HCT116 (cell line): ENCODE measurements around the gene GATAD2A.

ENCODE experiments used
- CTCF ChIP-seq, 3 experiments: fragments of 200-600 bp in 1 of 3; sonication (generic) in 1 of 3; IDR thresholded peaks in 2 of 3; conservative IDR thresholded peaks in 1 of 3; 2 replicates each; pipeline ENCODE4 v1.5.1; 2012 to 2017; ENCODE audit warnings: low read depth in 2 of 3, low read length in 2 of 3, antibody characterized with exemption in 1 of 3, borderline replicate concordance in 1 of 3, control low read depth in 1 of 3, mild to moderate bottlenecking in 1 of 3, mixed read lengths in 1 of 3, mixed run types in 1 of 3, moderate library complexity in 1 of 3; ENCODE audit not compliant: insufficient read depth in 1 of 3
- EGR1 ChIP-seq: IDR thresholded peaks from 2 replicates; pipeline ENCODE4 v1.6.1; 2012; ENCODE audit warnings: low read depth
- ELF1 ChIP-seq: IDR thresholded peaks from 2 replicates; pipeline ENCODE4 v1.6.1; 2012; ENCODE audit warnings: low read depth, borderline replicate concordance
- EZH2 ChIP-seq: fragments of 200-600 bp; sonication (generic); IDR thresholded peaks from 2 replicates; pipeline ENCODE4 v1.6.1; 2017; ENCODE audit warnings: antibody characterized with exemption, mixed run types
- EZH2phosphoT487 ChIP-seq: fragments of 200-600 bp; IDR thresholded peaks from 2 replicates; pipeline ENCODE4 v1.6.1; 2018; ENCODE audit warnings: antibody characterized with exemption, borderline replicate concordance
- MAX ChIP-seq: IDR thresholded peaks from 2 replicates; pipeline ENCODE4 v1.6.1; 2012
- POLR2A ChIP-seq: IDR thresholded peaks from 2 replicates; pipeline ENCODE4 v1.7.0; 2011; ENCODE audit warnings: borderline replicate concordance; ENCODE audit not compliant: insufficient read depth, insufficient read length; ENCODE audit errors: extremely low read depth
- POLR2AphosphoS5 ChIP-seq: IDR thresholded peaks from 2 replicates; pipeline ENCODE4 v1.6.1; 2011; ENCODE audit warnings: mild to moderate bottlenecking, low read depth, low read length, moderate library complexity
- SIN3A ChIP-seq: IDR thresholded peaks from 2 replicates; pipeline ENCODE4 v1.6.1; 2012; ENCODE audit warnings: low read depth
- SP1 ChIP-seq: IDR thresholded peaks from 2 replicates; pipeline ENCODE4 v1.6.1; 2012; ENCODE audit warnings: low read depth
- TCF7L2 ChIP-seq: IDR thresholded peaks from 2 replicates; pipeline ENCODE4 v1.7.0; 2011; ENCODE audit warnings: borderline replicate concordance, inconsistent platforms; ENCODE audit not compliant: insufficient read depth, insufficient read length; ENCODE audit errors: extremely low read depth
- YY1 ChIP-seq: IDR thresholded peaks from 2 replicates; pipeline ENCODE4 v1.6.1; 2011; ENCODE audit warnings: low read length, low read depth, moderate library complexity, mild to moderate bottlenecking; ENCODE audit not compliant: insufficient replicate concordance; ENCODE audit errors: extremely low read depth
- ZNF274 ChIP-seq: fragments of 200-500 bp; sonication (Bioruptor generic); IDR thresholded peaks from 2 replicates; pipeline ENCODE4 v1.6.1; 2014; ENCODE audit warnings: mild to moderate bottlenecking, low read depth, low read length, inconsistent platforms
- TF ChIP-seq, protein P1 (sequence below): IDR thresholded peaks from 2 replicates; pipeline ENCODE4 v1.6.1; 2012; ENCODE audit warnings: low read depth

DNA sequence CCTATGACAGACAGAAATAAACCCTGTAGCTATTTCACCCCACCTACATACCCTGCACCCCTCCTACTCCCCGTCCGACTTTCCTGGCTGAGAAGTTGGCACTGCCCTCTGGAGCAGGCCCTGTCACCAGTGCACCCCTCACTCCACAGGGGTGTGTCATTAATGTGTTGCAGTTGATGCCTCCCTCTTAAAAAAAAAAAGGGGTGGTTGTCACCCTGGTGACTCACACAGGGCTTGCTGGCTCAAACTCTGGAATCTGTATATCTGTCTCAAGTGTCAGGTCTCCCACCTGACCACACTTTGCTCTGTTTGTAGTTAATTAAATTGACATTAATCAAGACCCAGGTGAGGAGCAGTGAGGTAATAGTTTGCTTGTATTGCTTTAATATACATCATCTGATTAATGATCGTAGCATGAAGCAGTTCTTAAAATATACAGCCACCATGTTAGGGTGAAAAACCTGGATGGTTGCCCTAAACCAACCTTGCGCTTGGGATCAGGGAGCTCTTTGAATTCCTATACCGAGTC, 2.0 kb upstream of the GATAD2A start:
- 0 out of 2 replicates have a peak, but pooled peaks have one; percentile 23 for TF ChIP-seq POLR2AphosphoS5
- TF ChIP-seq CTCF (IDR thresholded peaks at IDR 0.05 in 2 of 3, conservative IDR thresholded peaks at IDR 0.05 in 1 of 3; ENCODE audit: borderline replicate concordance in 1 of 3, insufficient read depth in 1 of 3, low read depth in 2 of 3, low read length in 2 of 3), result no peak
- no peak for TF ChIP-seq POLR2A
- TF ChIP-seq SIN3A, result peak; percentile 49; the same call in 1 of the 2 replicates
- TF ChIP-seq EZH2, result no peak
- TF ChIP-seq TCF7L2, result no peak
- TF ChIP-seq ELF1, result no peak
- no peak for TF ChIP-seq YY1
- no peak for TF ChIP-seq EZH2phosphoT487
- TF ChIP-seq SP1, result peak; percentile 53; the same call in 1 of the 2 replicates
- TF ChIP-seq MAX, result peak; percentile 44; the same call in 1 of the 2 replicates
- no peak for TF ChIP-seq EGR1
- TF ChIP-seq ZNF274, result no peak
- TF ChIP-seq, protein P1, sequence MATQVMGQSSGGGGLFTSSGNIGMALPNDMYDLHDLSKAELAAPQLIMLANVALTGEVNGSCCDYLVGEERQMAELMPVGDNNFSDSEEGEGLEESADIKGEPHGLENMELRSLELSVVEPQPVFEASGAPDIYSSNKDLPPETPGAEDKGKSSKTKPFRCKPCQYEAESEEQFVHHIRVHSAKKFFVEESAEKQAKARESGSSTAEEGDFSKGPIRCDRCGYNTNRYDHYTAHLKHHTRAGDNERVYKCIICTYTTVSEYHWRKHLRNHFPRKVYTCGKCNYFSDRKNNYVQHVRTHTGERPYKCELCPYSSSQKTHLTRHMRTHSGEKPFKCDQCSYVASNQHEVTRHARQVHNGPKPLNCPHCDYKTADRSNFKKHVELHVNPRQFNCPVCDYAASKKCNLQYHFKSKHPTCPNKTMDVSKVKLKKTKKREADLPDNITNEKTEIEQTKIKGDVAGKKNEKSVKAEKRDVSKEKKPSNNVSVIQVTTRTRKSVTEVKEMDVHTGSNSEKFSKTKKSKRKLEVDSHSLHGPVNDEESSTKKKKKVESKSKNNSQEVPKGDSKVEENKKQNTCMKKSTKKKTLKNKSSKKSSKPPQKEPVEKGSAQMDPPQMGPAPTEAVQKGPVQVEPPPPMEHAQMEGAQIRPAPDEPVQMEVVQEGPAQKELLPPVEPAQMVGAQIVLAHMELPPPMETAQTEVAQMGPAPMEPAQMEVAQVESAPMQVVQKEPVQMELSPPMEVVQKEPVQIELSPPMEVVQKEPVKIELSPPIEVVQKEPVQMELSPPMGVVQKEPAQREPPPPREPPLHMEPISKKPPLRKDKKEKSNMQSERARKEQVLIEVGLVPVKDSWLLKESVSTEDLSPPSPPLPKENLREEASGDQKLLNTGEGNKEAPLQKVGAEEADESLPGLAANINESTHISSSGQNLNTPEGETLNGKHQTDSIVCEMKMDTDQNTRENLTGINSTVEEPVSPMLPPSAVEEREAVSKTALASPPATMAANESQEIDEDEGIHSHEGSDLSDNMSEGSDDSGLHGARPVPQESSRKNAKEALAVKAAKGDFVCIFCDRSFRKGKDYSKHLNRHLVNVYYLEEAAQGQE, result no peak
